Esophagus muscularis mucosa (tissue), 4 donors: Measurements from ENCODE around the gene HOXD9. TPM values are rescaled to one million over a fixed set of nuclear protein-coding genes. Genes with fewer than 3 reads are reported as not detected.
A peak's percentile ranks its signal among the peaks of the same experiment; 100 is the strongest.

Experiments
- DNase-seq: peaks from one replicate; pipeline ENCODE4 v3.0.0-alpha.2; 2017; ENCODE audit errors: extremely low spot score
- H3K27ac ChIP-seq, 4 donors: fragments of 200-600 bp; sonication (generic); replicated peaks in 1 of 4; 1 replicate in 3 of 4; 2 replicates in 1 of 4; pipeline ENCODE4 v1.5.1; 2016 to 2019; ENCODE audit warnings: mild to moderate bottlenecking in 1 of 4
- H3K27me3 ChIP-seq, 4 donors: fragments of 200-600 bp; sonication (generic); one replicate each; pipeline versions ENCODE4 v1.5.1 to v1.6.0; 2016 to 2019
- H3K36me3 ChIP-seq, 4 donors: fragments of 200-600 bp; sonication (generic); one replicate each; pipeline ENCODE4 v1.5.1; 2016 to 2019
- H3K4me1 ChIP-seq, 4 donors: fragments of 200-600 bp; sonication (generic); one replicate each; pipeline ENCODE4 v1.5.1; 2016 to 2019
- H3K4me3 ChIP-seq, 4 donors: fragments of 200-600 bp; sonication (generic); 1 replicate in 2 of 4; 2 replicates in 2 of 4; pipeline ENCODE4 v1.5.1; 2016 to 2019; ENCODE audit warnings: mild to moderate bottlenecking in 4 of 4, moderate library complexity in 1 of 4
- H3K9me3 ChIP-seq, 4 donors: fragments of 200-600 bp; sonication (generic); 1 replicate in 3 of 4; 2 replicates in 1 of 4; pipeline ENCODE4 v1.5.1; 2016 to 2019
- EP300 ChIP-seq: sonication (generic); formaldehyde crosslinking; IDR thresholded peaks from one replicate; pipeline ENCODE4 v1.6.1; 2017; ENCODE audit warnings: antibody characterized with exemption
- POLR2A ChIP-seq: fragments of 450-650 bp; IDR thresholded peaks from one replicate; pipeline ENCODE4 v1.6.1; 2017; ENCODE audit warnings: antibody characterized with exemption, moderate library complexity, mild to moderate bottlenecking, low read depth
- POLR2AphosphoS5 ChIP-seq, 2 donors: sonication (generic); formaldehyde crosslinking; IDR thresholded peaks; one replicate each; pipeline ENCODE4 v1.6.1; 2017; ENCODE audit warnings: antibody characterized with exemption in 2 of 2
- whole genome bisulfite sequencing: methylation state at CpG from one replicate; pipeline ENCODE4 v1.1.5; 2018; 5-methylcytosine and 5-hydroxymethylcytosine counted together
- intact Hi-C: fragments of 100-400 bp; cut with DNase I; formaldehyde crosslinking; loops from one replicate; pipeline ENCODE4 v1.15.1; 2023
- total RNA-seq, 4 donors: library from RNA; depleted of rRNA; stranded (reverse); fragments of >200 nt; gene quantifications; one replicate each; pipeline versions ENCODE4 v1.1.0 to v1.2.1, GENCODE V29; 2016
- TF ChIP-seq, protein P1 (sequence below), 3 experiments: fragments of 200-600 bp in 2 of 3; fragments of 450-650 bp in 1 of 3; sonication (generic) in 2 of 3; IDR thresholded peaks; one replicate each; pipeline ENCODE4 v1.5.1; 2017 to 2019; ENCODE audit warnings: antibody characterized with exemption in 3 of 3, mild to moderate bottlenecking in 2 of 3, moderate library complexity in 1 of 3

HOXD9 gene
- total RNA-seq, 4 donors from 2014 or later = 0.83 to 2.2 (median 0.99) TPM

- Histone ChIP-seq H3K36me3 (no peaks in the 10 kb centered on the region), H3K4me3 (no peak overlapping the region), H3K9me3 (no peaks in the 10 kb centered on the region), H3K27ac (no peak overlapping the region), H3K27me3 (peaks cover 5 to 99% (median 91%) of the 10 kb centered on the region in 4 donors), H3K4me1 (peaks cover 16 to 45% (median 36%) of the 10 kb centered on the region in 4 donors)
- DNase-seq = no peak
- intact Hi-C loops = no loop called here
- TF ChIP-seq POLR2A (no peak), POLR2AphosphoS5 (IDR thresholded peaks at IDR 0.05) (peak in 1 of 2 donors; percentile 6), EP300 (no peak)
- TF ChIP-seq, protein P1, sequence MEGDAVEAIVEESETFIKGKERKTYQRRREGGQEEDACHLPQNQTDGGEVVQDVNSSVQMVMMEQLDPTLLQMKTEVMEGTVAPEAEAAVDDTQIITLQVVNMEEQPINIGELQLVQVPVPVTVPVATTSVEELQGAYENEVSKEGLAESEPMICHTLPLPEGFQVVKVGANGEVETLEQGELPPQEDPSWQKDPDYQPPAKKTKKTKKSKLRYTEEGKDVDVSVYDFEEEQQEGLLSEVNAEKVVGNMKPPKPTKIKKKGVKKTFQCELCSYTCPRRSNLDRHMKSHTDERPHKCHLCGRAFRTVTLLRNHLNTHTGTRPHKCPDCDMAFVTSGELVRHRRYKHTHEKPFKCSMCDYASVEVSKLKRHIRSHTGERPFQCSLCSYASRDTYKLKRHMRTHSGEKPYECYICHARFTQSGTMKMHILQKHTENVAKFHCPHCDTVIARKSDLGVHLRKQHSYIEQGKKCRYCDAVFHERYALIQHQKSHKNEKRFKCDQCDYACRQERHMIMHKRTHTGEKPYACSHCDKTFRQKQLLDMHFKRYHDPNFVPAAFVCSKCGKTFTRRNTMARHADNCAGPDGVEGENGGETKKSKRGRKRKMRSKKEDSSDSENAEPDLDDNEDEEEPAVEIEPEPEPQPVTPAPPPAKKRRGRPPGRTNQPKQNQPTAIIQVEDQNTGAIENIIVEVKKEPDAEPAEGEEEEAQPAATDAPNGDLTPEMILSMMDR (IDR thresholded peaks at IDR 0.05) = no peak
- 17% methylated on average over 7 of the region's 7 CpGs for WGBS
These were observed 11.9 kb upstream of the HOXD9 start for GRCh38 chr2:176110415-176111308.

DNA sequence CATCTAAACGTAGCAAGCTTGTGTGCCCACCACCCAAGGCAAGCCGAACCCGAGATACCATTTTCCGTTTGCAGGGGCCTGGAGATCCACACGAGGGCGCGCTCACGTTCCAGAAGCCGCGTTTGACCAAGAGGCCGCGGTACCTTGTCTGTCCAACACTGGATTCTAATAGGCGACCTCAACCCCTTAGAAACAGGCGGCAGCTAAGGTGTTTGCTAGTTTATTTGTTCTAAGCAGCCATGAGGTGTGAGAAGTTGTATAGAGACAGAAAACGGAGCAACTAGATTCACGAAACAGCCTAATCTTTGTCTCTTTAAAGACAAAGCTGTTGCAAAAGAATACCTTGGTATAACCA lies 11.2 kb upstream of the HOXD9 start:
- Histone ChIP-seq H3K4me3 (no peak overlapping the region), H3K9me3 (no peaks in the 10 kb centered on the region), H3K36me3 (no peaks in the 10 kb centered on the region), H3K27me3 (peaks cover 6 to 99% (median 93%) of the 10 kb centered on the region in 4 donors), H3K4me1 (peaks cover 16 to 44% (median 39%) of the 10 kb centered on the region in 4 donors), H3K27ac (no peak overlapping the region)
- DNase-seq = no peak
- intact Hi-C loops = no loop called here
- 5% methylated on average over 16 of the region's 16 CpGs for WGBS
- no peak for TF ChIP-seq EP300
- TF ChIP-seq, protein P1 (IDR thresholded peaks at IDR 0.05) = peak in 2 of 3 experiments; percentile 29 to 47
- peak in 1 of 2 donors; percentile 12 for TF ChIP-seq POLR2AphosphoS5 (IDR thresholded peaks at IDR 0.05)
- TF ChIP-seq POLR2A = no peak

DNA sequence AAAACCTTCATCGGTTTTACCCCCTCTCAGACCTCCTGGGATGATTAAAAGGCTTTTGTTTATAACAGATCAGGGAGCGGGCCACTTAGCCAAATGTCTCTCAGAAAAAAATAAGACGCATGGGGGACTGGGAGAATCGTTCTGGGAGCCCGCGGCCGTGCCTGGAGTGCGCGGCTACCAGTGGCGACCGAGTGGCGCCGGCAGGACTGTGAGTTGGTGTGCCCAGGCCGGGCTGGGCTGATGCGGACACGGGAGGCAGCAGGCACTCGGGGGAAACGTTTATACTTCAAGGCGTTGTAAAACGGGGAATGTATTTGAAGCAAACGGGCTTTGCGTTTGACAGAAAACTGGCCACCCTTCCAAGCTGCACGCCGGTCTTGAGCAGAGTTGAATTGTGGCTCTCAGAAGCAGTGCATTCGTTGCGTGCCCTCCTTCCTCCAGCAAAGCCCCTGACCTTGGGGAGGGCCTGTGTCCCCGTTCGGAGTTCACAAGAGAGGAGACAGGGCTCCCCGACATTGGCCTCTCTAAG lies 10.6 kb upstream of the HOXD9 start:
- Histone ChIP-seq H3K36me3 (no peaks in the 10 kb centered on the region), H3K27me3 (peaks cover 8 to 99% (median 93%) of the 10 kb centered on the region in 4 donors), H3K4me3 (no peak overlapping the region), H3K9me3 (no peaks in the 10 kb centered on the region), H3K4me1 (peaks cover 14 to 42% (median 35%) of the 10 kb centered on the region in 4 donors), H3K27ac (no peak overlapping the region)
- intact Hi-C loops = no loop called here
- 7% methylated on average over 26 of the region's 29 CpGs for WGBS
- TF ChIP-seq POLR2A (no peak), POLR2AphosphoS5 (IDR thresholded peaks at IDR 0.05) (no peak), EP300 (no peak)
- TF ChIP-seq, protein P1 (IDR thresholded peaks at IDR 0.05) = no peak
- no peak for DNase-seq

GRCh38 chr2:176112375-176113302 lies 9.9 kb upstream of the HOXD9 start:
- Histone ChIP-seq H3K27ac (no peak overlapping the region), H3K9me3 (no peaks in the 10 kb centered on the region), H3K36me3 (no peaks in the 10 kb centered on the region), H3K27me3 (peaks cover 5 to 100% (median 96%) of the 10 kb centered on the region in 4 donors), H3K4me1 (peaks cover 11 to 37% (median 31%) of the 10 kb centered on the region in 4 donors), H3K4me3 (no peak overlapping the region)
- TF ChIP-seq EP300 = no peak
- TF ChIP-seq POLR2AphosphoS5 (IDR thresholded peaks at IDR 0.05) = no peak
- TF ChIP-seq POLR2A = no peak
- TF ChIP-seq, protein P1 (IDR thresholded peaks at IDR 0.05) = no peak
- intact Hi-C loops = no loop called here
- DNase-seq = no peak
- 13% methylated on average over 32 of the region's 40 CpGs for WGBS
